ENCODE measurements around the gene PCDHGA1.
"Not testable (repeated sequence)": the region's sequence is repeated elsewhere in the genome, so short reads cannot be mapped to it uniquely, and the experiment has no call there.

The PCDHGA1 gene

DNA sequence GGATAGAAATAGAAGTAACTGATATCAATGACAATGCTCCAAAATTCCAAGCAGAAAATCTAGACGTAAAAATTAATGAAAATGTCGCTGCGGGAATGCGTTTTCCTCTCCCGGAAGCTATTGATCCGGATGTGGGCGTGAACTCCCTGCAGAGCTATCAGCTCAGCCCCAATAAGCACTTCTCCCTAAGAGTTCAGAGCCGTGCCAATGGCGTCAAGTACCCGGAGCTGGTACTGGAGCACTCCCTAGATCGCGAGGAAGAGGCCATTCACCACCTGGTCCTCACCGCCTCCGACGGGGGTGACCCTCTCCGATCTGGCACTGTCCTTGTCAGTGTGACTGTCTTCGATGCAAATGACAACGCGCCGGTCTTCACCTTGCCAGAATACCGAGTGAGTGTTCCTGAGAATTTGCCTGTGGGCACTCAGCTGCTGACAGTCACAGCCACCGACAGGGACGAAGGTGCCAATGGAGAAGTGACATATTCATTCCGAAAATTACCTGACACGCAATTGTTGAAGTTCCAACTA is 83.3 kb downstream of the PCDHGA1 start:
- in situ Hi-C loops (cut with MboI; ENCODE audit: low sequenced_read_pairs, unreplicated experiment): no loop called here
- TF ChIP-seq, protein P1, sequence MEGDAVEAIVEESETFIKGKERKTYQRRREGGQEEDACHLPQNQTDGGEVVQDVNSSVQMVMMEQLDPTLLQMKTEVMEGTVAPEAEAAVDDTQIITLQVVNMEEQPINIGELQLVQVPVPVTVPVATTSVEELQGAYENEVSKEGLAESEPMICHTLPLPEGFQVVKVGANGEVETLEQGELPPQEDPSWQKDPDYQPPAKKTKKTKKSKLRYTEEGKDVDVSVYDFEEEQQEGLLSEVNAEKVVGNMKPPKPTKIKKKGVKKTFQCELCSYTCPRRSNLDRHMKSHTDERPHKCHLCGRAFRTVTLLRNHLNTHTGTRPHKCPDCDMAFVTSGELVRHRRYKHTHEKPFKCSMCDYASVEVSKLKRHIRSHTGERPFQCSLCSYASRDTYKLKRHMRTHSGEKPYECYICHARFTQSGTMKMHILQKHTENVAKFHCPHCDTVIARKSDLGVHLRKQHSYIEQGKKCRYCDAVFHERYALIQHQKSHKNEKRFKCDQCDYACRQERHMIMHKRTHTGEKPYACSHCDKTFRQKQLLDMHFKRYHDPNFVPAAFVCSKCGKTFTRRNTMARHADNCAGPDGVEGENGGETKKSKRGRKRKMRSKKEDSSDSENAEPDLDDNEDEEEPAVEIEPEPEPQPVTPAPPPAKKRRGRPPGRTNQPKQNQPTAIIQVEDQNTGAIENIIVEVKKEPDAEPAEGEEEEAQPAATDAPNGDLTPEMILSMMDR (IDR thresholded peaks at IDR 0.05; ENCODE audit: borderline replicate concordance, control extremely low read depth, extremely low read depth, insufficient read depth, missing control alignments): no peak
- DNase-seq (ENCODE audit: low spot score): no peak

DNA sequence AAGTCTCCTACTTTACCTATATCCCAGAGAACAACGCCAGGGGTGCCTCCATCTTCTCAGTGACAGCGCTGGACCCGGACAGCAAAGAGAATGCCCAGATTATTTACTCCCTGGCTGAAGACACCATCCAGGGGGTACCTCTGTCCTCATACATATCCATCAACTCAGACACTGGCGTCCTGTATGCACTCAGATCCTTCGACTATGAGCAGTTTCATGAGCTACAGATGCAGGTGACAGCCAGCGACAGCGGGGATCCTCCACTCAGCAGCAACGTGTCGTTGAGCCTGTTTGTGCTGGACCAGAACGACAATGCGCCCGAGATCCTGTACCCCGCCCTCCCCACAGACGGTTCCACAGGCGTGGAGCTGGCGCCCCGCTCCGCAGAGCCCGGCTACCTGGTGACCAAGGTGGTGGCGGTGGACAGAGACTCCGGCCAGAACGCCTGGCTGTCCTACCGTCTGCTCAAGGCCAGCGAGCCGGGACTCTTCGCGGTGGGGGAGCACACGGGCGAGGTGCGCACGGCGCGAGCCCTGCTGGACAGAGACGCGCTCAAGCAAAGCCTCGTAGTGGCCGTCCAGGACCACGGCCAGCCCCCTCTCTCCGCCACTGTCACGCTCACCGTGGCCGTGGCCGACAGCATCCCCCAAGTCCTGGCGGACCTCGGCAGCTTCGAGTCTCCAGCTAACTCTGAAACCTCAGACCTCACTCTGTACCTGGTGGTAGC is 84.4 kb downstream of the PCDHGA1 start:
- in situ Hi-C loops (cut with MboI; ENCODE audit: low sequenced_read_pairs, unreplicated experiment); DNase-seq (ENCODE audit: low spot score): not testable (repeated sequence)

GRCh38 chr5:141415275-141415618 is 84.9 kb downstream of the PCDHGA1 start:
- DNase-seq (ENCODE audit: low spot score); in situ Hi-C loops (cut with MboI; ENCODE audit: low sequenced_read_pairs, unreplicated experiment): not testable (repeated sequence)

DNA sequence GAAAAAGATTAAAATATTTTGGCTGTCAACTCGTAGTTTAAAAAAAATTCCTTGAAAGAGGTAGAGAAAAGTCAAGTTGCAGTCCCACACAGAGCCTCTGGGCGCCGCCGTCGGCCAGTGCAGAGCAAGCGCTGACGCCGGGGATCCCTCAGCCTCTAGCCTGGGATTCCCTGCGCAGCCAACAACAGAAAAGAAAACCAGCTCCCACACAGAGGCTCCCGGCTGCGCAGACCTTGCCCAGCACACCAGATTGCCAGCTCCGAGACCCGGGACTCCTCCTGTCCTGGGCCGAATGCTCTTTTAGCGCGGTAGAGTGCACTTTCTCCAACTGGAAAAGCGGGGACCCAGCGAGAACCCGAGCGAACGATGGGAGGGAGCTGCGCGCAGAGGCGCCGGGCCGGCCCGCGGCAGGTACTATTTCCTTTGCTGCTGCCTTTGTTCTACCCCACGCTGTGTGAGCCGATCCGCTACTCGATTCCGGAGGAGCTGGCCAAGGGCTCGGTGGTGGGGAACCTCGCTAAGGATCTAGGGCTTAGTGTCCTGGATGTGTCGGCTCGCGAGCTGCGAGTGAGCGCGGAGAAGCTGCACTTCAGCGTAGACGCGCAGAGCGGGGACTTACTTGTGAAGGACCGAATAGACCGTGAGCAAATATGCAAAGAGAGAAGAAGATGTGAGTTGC is 87.3 kb downstream of the PCDHGA1 start, which contains the start of gene PCDHGB7:
TSS of gene PCDHGB7 (plus strand) at position 184 of the 679 bp plus-strand sequence. CDS start at position 367, 183 bp downstream.
- in situ Hi-C loops (cut with MboI; ENCODE audit: low sequenced_read_pairs, unreplicated experiment): not testable (repeated sequence)
- DNase-seq (ENCODE audit: low spot score): peak; percentile 82
- TF ChIP-seq, protein P1 (IDR thresholded peaks at IDR 0.05; ENCODE audit: borderline replicate concordance, control extremely low read depth, extremely low read depth, insufficient read depth, missing control alignments): peak; percentile 52

GRCh38 chr5:141419074-141419880 is 89.0 kb downstream of the PCDHGA1 start:
- in situ Hi-C loops (cut with MboI; ENCODE audit: low sequenced_read_pairs, unreplicated experiment): no loop called here
- TF ChIP-seq, protein P1 (IDR thresholded peaks at IDR 0.05; ENCODE audit: borderline replicate concordance, control extremely low read depth, extremely low read depth, insufficient read depth, missing control alignments): no peak
- no peak for DNase-seq (ENCODE audit: low spot score)

DNA sequence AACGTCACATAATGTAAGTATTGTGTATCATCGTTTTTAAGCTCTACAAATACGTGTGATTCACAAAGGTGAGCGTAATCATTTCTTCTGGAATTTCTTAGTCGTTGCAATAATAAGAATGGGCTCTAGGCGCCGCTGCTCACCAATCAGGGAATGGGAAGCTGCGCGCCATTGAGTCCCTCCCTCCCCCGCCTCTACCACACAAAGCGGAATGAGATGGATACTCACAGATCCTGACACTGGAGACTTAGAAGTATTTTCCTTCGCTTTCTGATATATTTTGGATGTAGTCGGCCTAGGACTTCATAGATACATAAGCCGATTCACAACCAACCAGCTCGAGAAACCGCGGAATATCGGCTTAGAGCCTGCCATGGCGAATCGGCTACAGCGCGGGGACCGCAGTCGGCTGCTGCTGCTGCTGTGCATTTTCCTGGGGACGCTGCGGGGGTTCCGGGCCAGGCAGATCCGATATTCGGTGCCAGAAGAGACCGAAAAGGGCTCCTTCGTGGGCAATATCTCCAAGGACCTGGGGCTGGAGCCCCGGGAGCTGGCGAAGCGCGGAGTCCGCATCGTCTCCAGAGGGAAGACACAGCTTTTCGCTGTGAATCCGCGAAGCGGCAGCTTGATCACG is 90.7 kb downstream of the PCDHGA1 start, which contains the start of gene PCDHGA11:
TSS of gene PCDHGA11 (plus strand) at position 197 of the 634 bp plus-strand sequence. CDS start at position 374, 177 bp downstream.
- in situ Hi-C loops (cut with MboI; ENCODE audit: low sequenced_read_pairs, unreplicated experiment): loop anchor here (5.0 kb wide), 1 partner anchor 136 kb away; no protein-coding TSS in a partner anchor
- peak; percentile 76 for DNase-seq (ENCODE audit: low spot score)
- TF ChIP-seq, protein P1 (IDR thresholded peaks at IDR 0.05; ENCODE audit: borderline replicate concordance, control extremely low read depth, extremely low read depth, insufficient read depth, missing control alignments): peak; percentile 71

DNA sequence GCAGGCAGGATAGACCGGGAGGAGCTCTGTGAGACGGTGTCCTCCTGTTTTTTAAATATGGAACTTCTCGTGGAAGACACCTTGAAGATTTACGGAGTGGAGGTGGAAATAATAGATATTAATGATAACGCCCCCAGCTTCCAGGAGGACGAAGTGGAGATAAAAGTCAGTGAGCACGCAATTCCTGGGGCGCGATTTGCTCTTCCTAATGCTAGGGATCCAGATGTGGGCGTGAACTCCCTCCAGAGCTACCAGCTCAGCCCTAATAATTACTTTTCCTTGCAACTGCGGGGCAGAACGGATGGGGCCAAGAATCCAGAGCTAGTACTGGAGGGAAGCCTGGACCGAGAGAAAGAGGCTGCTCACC is 91.2 kb downstream of the PCDHGA1 start:
- TF ChIP-seq, protein P1 (IDR thresholded peaks at IDR 0.05; ENCODE audit: borderline replicate concordance, control extremely low read depth, extremely low read depth, insufficient read depth, missing control alignments): no peak
- no peak for DNase-seq (ENCODE audit: low spot score)
- in situ Hi-C loops (cut with MboI; ENCODE audit: low sequenced_read_pairs, unreplicated experiment): loop anchor here (5.0 kb wide), 1 partner anchor 136 kb away; no protein-coding TSS in a partner anchor

All from GM13976 (cell line).